Stimulated activated CD8-positive, alpha-beta memory T cell treated with anti-CD3 and anti-CD28 coated beads, Interleukin-15, amount 100 ng/mL, for 4 hours (primary cell): ENCODE results near the gene GOLGA8A.
"Not testable (repeated sequence)": the region's sequence is repeated elsewhere in the genome, so short reads cannot be mapped to it uniquely, and the experiment has no call there.

ENCODE experiments used
- DNase-seq, 2 donors: peaks; one replicate each; pipeline ENCODE4 v3.0.0-alpha.2; 2020; ENCODE audit warnings: low read depth in 2 of 2

Gene GOLGA8A, protein sequence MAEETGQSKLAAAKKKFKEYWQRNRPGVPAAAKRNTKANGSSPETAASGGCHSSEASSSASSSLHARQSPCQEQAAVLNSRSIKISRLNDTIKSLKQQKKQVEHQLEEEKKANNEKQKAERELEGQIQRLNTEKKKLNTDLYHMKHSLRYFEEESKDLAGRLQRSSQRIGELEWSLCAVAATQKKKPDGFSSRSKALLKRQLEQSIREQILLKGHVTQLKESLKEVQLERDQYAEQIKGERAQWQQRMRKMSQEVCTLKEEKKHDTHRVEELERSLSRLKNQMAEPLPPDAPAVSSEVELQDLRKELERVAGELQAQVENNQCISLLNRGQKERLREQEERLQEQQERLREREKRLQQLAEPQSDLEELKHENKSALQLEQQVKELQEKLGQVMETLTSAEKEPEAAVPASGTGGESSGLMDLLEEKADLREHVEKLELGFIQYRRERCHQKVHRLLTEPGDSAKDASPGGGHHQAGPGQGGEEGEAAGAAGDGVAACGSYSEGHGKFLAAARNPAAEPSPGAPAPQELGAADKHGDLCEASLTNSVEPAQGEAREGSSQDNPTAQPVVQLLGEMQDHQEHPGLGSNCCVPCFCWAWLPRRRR

DNA sequence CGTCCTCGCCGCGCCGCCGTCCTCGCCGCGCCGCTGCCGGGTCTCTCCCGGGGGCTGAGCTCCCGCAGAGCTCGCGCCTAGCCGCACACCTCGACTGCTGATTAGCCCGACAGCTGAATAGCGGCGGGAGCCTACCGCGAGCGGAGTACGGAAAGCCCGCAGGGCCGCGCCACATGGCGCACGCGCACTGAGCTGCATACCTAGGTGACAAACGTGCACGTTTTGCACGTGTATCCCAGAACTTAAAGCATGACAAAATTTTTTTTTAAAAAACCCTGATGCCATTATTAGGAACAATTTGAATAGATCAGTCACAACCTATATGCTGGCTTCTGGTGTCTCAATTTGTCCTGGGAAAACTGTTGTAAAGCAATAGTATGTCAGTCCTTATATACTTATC is at the start of gene GOLGA8A:
GOLGA8A (minus strand) TSS at position 122 of the 400 bp plus-strand sequence. CDS start 48,117 bp downstream, outside the sequence.
- DNase-seq, result peak; percentile 60 to 80

DNA sequence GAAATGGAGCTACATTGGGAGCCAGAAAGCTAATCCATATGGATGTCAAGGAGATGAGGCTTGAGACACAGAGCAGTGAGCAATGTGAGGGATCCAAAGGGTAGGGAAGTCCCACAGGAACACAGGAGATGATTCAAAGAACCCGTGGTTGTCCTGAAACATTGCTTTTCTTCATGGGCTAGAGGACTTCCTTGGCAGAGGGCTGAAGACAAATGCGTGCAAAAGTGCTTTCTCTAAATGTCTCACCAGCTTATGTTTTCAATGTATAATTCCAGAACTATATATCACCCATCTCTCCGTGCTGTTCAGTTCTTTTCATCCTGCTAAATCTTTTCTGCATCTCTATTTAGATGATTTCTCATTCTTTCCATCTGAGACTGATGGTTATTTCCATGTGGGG is 46.0 kb upstream of the GOLGA8A start:
- DNase-seq, result no peak

- no peak for DNase-seq
Observed at GRCh38 chr15:34481370-34481769, 43.8 kb upstream of the GOLGA8A start.

GRCh38 chr15:34473840-34474239 is 36.2 kb upstream of the GOLGA8A start:
- no peak for DNase-seq

GRCh38 chr15:34472947-34473346 is 35.3 kb upstream of the GOLGA8A start:
- no peak for DNase-seq

DNA sequence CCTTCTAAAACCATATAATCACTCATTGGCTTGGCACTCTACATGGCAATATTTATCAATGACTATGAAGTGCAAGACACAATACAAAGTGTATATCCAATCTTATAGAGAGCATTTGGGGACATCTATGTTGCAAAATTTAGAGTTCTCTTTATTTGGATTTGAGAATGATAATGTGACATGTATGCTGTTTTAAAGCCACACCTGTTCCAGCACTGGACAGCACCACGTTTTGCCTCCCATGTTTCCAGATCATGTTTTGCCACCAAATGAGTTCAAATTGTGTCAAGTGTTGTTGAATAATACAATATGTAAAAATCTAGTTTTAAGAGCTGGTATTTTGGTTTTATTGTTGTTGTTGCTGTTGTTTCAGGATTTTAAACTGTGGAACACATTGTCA is 33.3 kb upstream of the GOLGA8A start:
- DNase-seq, result no peak

GRCh38 chr15:34470091-34470490 is 32.5 kb upstream of the GOLGA8A start:
- no peak for DNase-seq

GRCh38 chr15:34461730-34462129 is 24.1 kb upstream of the GOLGA8A start:
- no peak for DNase-seq

DNA sequence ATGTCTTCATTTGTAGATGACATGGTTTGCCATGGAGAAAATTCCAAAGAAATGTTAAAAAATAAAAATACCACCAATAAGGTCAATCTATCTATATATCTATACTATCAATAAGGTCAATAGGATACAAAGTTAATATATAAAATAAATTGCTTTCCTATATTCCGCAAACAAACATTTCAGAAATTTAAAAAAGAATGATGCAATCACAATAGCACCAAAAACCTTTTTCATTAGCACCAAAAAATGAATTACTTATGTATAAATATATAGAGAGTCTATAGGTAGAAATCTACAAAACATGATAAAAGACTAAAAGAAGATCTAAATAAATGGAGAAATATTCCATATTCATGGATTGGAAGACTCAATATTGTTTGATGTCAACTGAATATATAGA is 22.8 kb upstream of the GOLGA8A start:
- no peak for DNase-seq

DNA sequence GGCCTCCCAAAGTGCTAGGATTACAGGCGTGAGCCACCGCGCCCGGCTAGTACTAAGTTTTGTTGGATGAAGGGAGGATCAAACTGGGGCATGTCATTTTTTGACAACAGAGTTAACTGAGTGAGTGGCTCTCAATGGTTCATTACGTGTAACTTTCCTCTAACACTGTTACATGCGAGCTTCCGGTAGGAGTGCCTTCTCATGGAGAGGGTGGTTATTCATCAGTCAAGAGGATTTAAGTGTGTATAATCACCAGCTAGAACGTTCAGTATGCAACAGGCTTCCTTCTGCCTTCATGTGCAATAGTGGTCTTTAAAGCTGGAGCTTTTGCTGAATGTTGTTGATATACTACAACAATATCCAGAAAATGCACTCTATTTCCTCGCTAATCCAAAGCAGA is 19.1 kb upstream of the GOLGA8A start:
- DNase-seq, result no peak

DNA sequence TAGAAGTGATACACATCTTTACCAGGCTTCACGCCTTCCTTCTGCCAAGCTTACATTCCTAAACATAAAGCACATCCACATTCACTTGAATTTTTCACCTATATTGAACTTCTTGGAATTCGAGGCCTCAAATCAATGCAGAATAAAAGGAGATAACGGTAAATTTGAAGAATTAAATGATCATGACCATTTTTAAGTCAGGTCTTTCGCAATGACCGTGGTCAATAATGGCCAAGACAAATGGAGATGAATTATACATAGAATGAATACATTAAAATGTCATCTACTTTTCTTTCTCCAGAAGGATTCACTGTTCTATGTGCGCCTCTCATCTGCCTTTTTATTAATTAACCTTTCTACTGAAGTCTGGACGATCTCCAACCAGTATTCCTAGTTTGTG is 5.3 kb upstream of the GOLGA8A start:
- no peak for DNase-seq

- DNase-seq, result no peak
Observed at GRCh38 chr15:34439878-34440277, 2.3 kb upstream of the GOLGA8A start.

- DNase-seq, result peak; percentile 12 to 38
Observed at GRCh38 chr15:34436956-34437442, 609 bp downstream of the GOLGA8A start.

GRCh38 chr15:34436126-34436955 is 1.3 kb downstream of the GOLGA8A start:
- no peak for DNase-seq

GRCh38 chr15:34435658-34436057 is 1.9 kb downstream of the GOLGA8A start:
- no peak for DNase-seq

GRCh38 chr15:34434627-34435305 is 2.8 kb downstream of the GOLGA8A start:
- DNase-seq, result no peak

GRCh38 chr15:34433956-34434626 is 3.5 kb downstream of the GOLGA8A start:
- DNase-seq, result not testable (repeated sequence)

GRCh38 chr15:34430642-34431041 is 7.0 kb downstream of the GOLGA8A start:
- not testable (repeated sequence) for DNase-seq

GRCh38 chr15:34423425-34424090 is 14.1 kb downstream of the GOLGA8A start:
- not testable (repeated sequence) for DNase-seq

DNA sequence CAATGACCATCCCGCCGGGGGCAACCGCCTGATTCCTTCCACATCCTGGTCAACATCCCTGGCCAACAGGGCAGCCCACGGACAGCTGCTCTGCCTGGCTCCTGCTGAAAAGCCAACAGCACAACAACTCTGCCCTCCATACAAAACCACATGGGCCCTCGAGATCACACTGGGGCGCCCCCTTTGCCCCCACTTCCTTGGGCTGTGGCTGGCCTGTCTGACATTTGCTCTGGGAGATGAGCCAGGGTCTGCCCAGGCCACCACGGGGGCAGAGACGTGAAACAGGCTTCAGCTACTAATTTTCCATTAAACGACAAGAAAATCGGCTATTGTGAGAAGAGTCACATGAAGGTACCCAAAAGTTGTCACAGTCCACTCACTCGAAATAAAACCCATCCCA is 16.7 kb downstream of the GOLGA8A start:
- not testable (repeated sequence) for DNase-seq
